ENCODE measurements around the gene TRIM33.
A peak's percentile ranks its signal among the peaks of the same experiment; 100 is the strongest.
"Not testable (repeated sequence)": the region's sequence is repeated elsewhere in the genome, so short reads cannot be mapped to it uniquely, and the experiment has no call there.

The TRIM33 gene

GRCh38 chr1:114510274-114511031, 550 bp downstream of the TRIM33 start:
- DNase-seq (ENCODE audit: low read depth in 2 of 3, low spot score in 1 of 3): peak in 2 of 3 donors; percentile 10 to 21

- DNase-seq (ENCODE audit: low read depth in 2 of 3, low spot score in 1 of 3): peak in 1 of 3 donors; percentile 12
Measured at GRCh38 chr1:114509596-114510273, 1.3 kb downstream of the TRIM33 start.

GRCh38 chr1:114508386-114508898, 2.6 kb downstream of the TRIM33 start:
- no peak for DNase-seq (ENCODE audit: low read depth in 2 of 3, low spot score in 1 of 3)

- no peak for DNase-seq (ENCODE audit: low read depth in 2 of 3, low spot score in 1 of 3)
Measured at GRCh38 chr1:114507513-114507912, 3.5 kb downstream of the TRIM33 start.

- no peak for DNase-seq (ENCODE audit: low read depth in 2 of 3, low spot score in 1 of 3)
Measured at GRCh38 chr1:114505148-114505561, 5.8 kb downstream of the TRIM33 start.

GRCh38 chr1:114503916-114504422, 7.0 kb downstream of the TRIM33 start:
- DNase-seq (ENCODE audit: low read depth in 2 of 3, low spot score in 1 of 3): no peak

- no peak for DNase-seq (ENCODE audit: low read depth in 2 of 3, low spot score in 1 of 3)
Measured at GRCh38 chr1:114502080-114502479, 8.9 kb downstream of the TRIM33 start.

GRCh38 chr1:114499478-114499877, 11.5 kb downstream of the TRIM33 start:
- DNase-seq (ENCODE audit: low read depth in 2 of 3, low spot score in 1 of 3): no peak

- no peak for DNase-seq (ENCODE audit: low read depth in 2 of 3, low spot score in 1 of 3)
Measured at GRCh38 chr1:114496089-114496488, 14.9 kb downstream of the TRIM33 start.

GRCh38 chr1:114495486-114495885, 15.5 kb downstream of the TRIM33 start:
- no peak for DNase-seq (ENCODE audit: low read depth in 2 of 3, low spot score in 1 of 3)

- DNase-seq (ENCODE audit: low read depth in 2 of 3, low spot score in 1 of 3): no peak
Measured at GRCh38 chr1:114492978-114493377, 18.0 kb downstream of the TRIM33 start.

- DNase-seq (ENCODE audit: low read depth in 2 of 3, low spot score in 1 of 3): no peak
Measured at GRCh38 chr1:114490274-114490693, 20.7 kb downstream of the TRIM33 start.

- DNase-seq (ENCODE audit: low read depth in 2 of 3, low spot score in 1 of 3): no peak
Measured at GRCh38 chr1:114488739-114489138, 22.3 kb downstream of the TRIM33 start.

GRCh38 chr1:114485286-114485685, 25.7 kb downstream of the TRIM33 start:
- DNase-seq (ENCODE audit: low read depth in 2 of 3, low spot score in 1 of 3): no peak

GRCh38 chr1:114482585-114482984, 28.4 kb downstream of the TRIM33 start:
- DNase-seq (ENCODE audit: low read depth in 2 of 3, low spot score in 1 of 3): no peak

GRCh38 chr1:114479636-114480035, 31.4 kb downstream of the TRIM33 start:
- DNase-seq (ENCODE audit: low read depth in 2 of 3, low spot score in 1 of 3): not testable (repeated sequence)

- DNase-seq (ENCODE audit: low read depth in 2 of 3, low spot score in 1 of 3): no peak
Measured at GRCh38 chr1:114479134-114479533, 31.9 kb downstream of the TRIM33 start.

GRCh38 chr1:114473796-114474195, 37.2 kb downstream of the TRIM33 start:
- no peak for DNase-seq (ENCODE audit: low read depth in 2 of 3, low spot score in 1 of 3)

- no peak for DNase-seq (ENCODE audit: low read depth in 2 of 3, low spot score in 1 of 3)
Measured at GRCh38 chr1:114472408-114472807, 38.6 kb downstream of the TRIM33 start.

- no peak for DNase-seq (ENCODE audit: low read depth in 2 of 3, low spot score in 1 of 3)
Measured at GRCh38 chr1:114470681-114471080, 40.3 kb downstream of the TRIM33 start.

- DNase-seq (ENCODE audit: low read depth in 2 of 3, low spot score in 1 of 3): no peak
Measured at GRCh38 chr1:114468710-114469468, 42.1 kb downstream of the TRIM33 start.
